Measurements from ENCODE around the gene AQP9. TPM values are rescaled to one million over a fixed set of nuclear protein-coding genes. Genes with fewer than 3 reads are reported as not detected.

The AQP9 gene
- total and polyA plus RNA-seq, 2 of the 8 experiments (the other 6 are each of a cell fraction or from before 2014, with no cell fraction given), result not detected

- no peak for TF ChIP-seq EZH2 (IDR thresholded peaks at IDR 0.05; ENCODE audit: low read depth, low read length, severe bottlenecking)
- TF ChIP-seq ZNF274 (IDR thresholded peaks at IDR 0.05; ENCODE audit: borderline replicate concordance, extremely low read depth, low read length), result no peak
- TF ChIP-seq PHF8 (conservative IDR thresholded peaks at IDR 0.05; ENCODE audit: low read depth, low read length), result no peak
- no peak for TF ChIP-seq SP1 (IDR thresholded peaks at IDR 0.05; ENCODE audit: low read depth, low read length)
- no peak for TF ChIP-seq ASH2L (IDR thresholded peaks at IDR 0.05; ENCODE audit: low read length)
Observed at GRCh38 chr15:58179206-58179605, 41.0 kb downstream of the AQP9 start (continued).
